H1 (cell line): ENCODE measurements around the gene AK6.

ENCODE experiments used
- HDAC6 ChIP-seq: IDR thresholded peaks from one replicate; pipeline ENCODE4 v1.7.1; 2012; ENCODE audit warnings: low read depth, mild to moderate bottlenecking, inconsistent platforms, low read length, moderate library complexity
- RAD21 ChIP-seq, 2 experiments: IDR thresholded peaks in 1 of 2; conservative IDR thresholded peaks in 1 of 2; 2 replicates each; pipeline ENCODE4 v1.6.1; 2011; ENCODE audit warnings: low read depth in 2 of 2, low read length in 2 of 2, improper control_type of control experiment in 1 of 2, inconsistent platforms in 1 of 2, mild to moderate bottlenecking in 1 of 2, moderate library complexity in 1 of 2
- TF ChIP-seq, protein P1 (sequence below), 3 experiments: IDR thresholded peaks; 1 replicate in 2 of 3; 2 replicates in 1 of 3; pipeline versions ENCODE4 v1.5.1 to v1.6.1; 2011; ENCODE audit warnings: low read length in 3 of 3, mild to moderate bottlenecking in 3 of 3, inconsistent platforms in 2 of 3, low read depth in 1 of 3, moderate library complexity in 1 of 3; ENCODE audit not compliant: insufficient read depth in 1 of 3; ENCODE audit errors: control extremely low read depth in 1 of 3

DNA sequence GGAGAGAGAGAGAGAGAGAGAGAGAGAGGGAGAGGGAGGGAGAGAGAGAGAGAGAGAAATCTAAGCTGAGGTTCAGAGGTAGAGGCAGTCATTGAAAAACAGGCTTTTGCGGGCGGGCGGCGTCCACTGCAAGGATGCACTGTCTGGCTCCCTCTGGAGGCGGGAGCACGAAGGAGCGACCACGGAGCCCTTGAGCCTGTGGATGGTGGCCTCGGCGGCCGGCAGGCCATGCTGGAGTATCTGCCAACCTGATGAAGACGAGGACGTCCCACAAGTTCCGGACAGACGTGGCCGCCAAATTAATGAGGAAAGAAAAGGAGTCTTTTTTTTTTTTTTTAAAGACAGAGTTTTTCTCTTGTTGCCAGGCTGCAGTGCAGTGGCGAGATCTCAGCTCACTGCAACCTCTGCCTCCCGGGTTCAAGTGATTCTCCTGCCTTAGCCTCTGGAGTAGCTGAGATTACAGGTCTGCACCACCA is 34.5 kb downstream of the AK6 start:
- TF ChIP-seq HDAC6, result no peak
- peak; percentile 77 for TF ChIP-seq RAD21 (IDR thresholded peaks at IDR 0.05 in 1 of 2, conservative IDR thresholded peaks at IDR 0.05 in 1 of 2; ENCODE audit: low read depth in 2 of 2, low read length in 2 of 2)
- TF ChIP-seq, protein P1, sequence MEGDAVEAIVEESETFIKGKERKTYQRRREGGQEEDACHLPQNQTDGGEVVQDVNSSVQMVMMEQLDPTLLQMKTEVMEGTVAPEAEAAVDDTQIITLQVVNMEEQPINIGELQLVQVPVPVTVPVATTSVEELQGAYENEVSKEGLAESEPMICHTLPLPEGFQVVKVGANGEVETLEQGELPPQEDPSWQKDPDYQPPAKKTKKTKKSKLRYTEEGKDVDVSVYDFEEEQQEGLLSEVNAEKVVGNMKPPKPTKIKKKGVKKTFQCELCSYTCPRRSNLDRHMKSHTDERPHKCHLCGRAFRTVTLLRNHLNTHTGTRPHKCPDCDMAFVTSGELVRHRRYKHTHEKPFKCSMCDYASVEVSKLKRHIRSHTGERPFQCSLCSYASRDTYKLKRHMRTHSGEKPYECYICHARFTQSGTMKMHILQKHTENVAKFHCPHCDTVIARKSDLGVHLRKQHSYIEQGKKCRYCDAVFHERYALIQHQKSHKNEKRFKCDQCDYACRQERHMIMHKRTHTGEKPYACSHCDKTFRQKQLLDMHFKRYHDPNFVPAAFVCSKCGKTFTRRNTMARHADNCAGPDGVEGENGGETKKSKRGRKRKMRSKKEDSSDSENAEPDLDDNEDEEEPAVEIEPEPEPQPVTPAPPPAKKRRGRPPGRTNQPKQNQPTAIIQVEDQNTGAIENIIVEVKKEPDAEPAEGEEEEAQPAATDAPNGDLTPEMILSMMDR (IDR thresholded peaks at IDR 0.05; ENCODE audit: control extremely low read depth in 1 of 3, insufficient read depth in 1 of 3, low read depth in 1 of 3, low read length in 3 of 3), result peak; percentile 83 to 87 (median 85)
